ENCODE results near the gene PRKACA.

DNA sequence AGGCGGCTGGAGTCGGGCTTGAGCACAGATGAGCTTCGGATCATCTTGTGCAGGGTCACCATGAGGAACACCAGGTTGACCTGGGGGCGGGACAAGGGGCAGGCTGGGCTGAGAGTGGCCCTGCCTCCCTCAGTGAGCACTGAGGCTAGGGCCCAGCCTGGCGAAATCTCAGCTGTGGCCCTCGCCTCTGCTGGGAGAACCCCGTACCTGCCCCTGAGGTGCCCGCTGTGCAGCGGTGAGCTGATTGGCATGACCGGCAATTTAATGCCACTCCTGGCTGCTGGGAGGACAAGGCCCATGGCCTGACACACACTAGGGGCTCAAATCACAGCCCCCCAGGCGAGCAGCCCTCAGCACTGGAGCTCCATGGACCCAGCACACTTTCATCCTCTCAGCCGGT, 38.6 kb upstream of the PRKACA start:
- TF ChIP-seq POLR2AphosphoS5 (IDR thresholded peaks at IDR 0.05; ENCODE audit: low read depth, low read length) (no peak), POLR2A (IDR thresholded peaks at IDR 0.05; ENCODE audit: low read depth, low read length) (no peak), TAF1 (IDR thresholded peaks at IDR 0.05; ENCODE audit: borderline replicate concordance, low read depth, low read length) (no peak)
